ENCODE measurements around the gene CRIP3. TPM values are rescaled to one million over a fixed set of nuclear protein-coding genes. Genes with fewer than 3 reads are reported as not detected.

CRIP3 gene
- total and polyA plus RNA-seq, 10 of the 15 experiments (the other 5 are each of a cell fraction or from before 2014, with no cell fraction given) = 1.5 to 9.2 (median 2.2) TPM

DNA sequence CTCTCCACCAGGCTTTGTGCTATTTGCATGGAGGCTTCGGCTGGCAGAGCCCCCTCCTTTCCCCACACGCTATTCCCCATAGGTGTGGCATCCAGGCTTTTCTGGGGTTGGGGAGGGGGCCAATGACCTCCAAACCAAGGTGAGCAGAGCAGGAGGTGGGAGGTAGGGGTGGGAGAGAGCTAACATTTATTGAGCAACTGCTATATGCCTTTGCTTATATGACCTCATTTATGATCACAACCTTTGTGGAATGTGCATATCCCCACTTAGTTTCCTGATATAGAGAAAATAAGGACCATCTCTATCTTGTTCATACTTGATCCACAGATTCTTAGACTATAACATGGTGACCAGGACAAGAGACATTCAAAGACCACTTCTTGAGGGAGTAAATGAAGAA lies 28.4 kb downstream of the CRIP3 start:
- Histone ChIP-seq H3K27me3 (replicated peaks in 1 of 2; ENCODE audit: control insufficient read depth in 2 of 2, insufficient read depth in 2 of 2, low read length in 1 of 2) (no peaks in the 10 kb centered on the region; a peak in 3 of 4 replicates), H2AFZ (ENCODE audit: control insufficient read depth, low read depth, low read length) (no peak overlapping the region), H3K79me2 (ENCODE audit: control insufficient read depth, insufficient read depth, low read length) (no peaks in the 10 kb centered on the region), H3K4me1 (ENCODE audit: control insufficient read depth, insufficient read depth, low read length) (peaks cover 9% of the 10 kb centered on the region; the same call in 1 of the 2 replicates), H3K4me2 (ENCODE audit: control insufficient read depth, insufficient read depth) (no peak overlapping the region), H3K9ac (ENCODE audit: control insufficient read depth, insufficient read depth, low read length) (no peak overlapping the region), H4K20me1 (ENCODE audit: control insufficient read depth, insufficient read depth) (no peaks in the 10 kb centered on the region), H3K9me3 (replicated peaks; ENCODE audit: control insufficient read depth, insufficient read depth, low read length) (no peaks in the 10 kb centered on the region), H3K27ac (ENCODE audit: control insufficient read depth, insufficient read depth) (no peak overlapping the region), H3K36me3 (ENCODE audit: control insufficient read depth in 2 of 2, insufficient read depth in 2 of 2, low read length in 1 of 2) (no peaks in the 10 kb centered on the region), H3K4me3 (no peak overlapping the region)
- FAIRE-seq (no peak), ATAC-seq (no peak), DNase-seq (ENCODE audit: low read depth, low spot score) (no peak)
- in situ Hi-C loops (cut with MboI) = no loop called here
- SMC1A ChIA-PET (ENCODE audit: uncharacterized antibody, unreplicated experiment) = interaction anchor here (0.6 to 1.5 kb wide), 2 partner anchors 17 to 267 kb away, joined by 3 to 4 read pairs; no protein-coding TSS in a partner anchor
- intact Hi-C loops (cut with micrococcal nuclease; ENCODE audit: unreplicated experiment) = no loop called here
- TF ChIP-seq RCOR1 (conservative IDR thresholded peaks at IDR 0.05; ENCODE audit: low read depth, low read length) (no peak), MTA3 (IDR thresholded peaks at IDR 0.05; ENCODE audit: borderline replicate concordance, low read length) (no peak)
- no TSS peak for BruUV-seq (replicated peaks)
- POLR2A ChIA-PET = no interaction called here
- CTCF ChIA-PET = interaction anchor here (0.7 to 1.5 kb wide), 3 partner anchors 16 to 136 kb away, joined by 3 to 4 read pairs (median 3); no protein-coding TSS in a partner anchor
- 54% methylated on average over 2 of the region's 2 CpGs for WGBS (ENCODE audit: insufficient coverage, insufficient replicate concordance, low lambda C conversion rate, missing lambda C conversion rate)
- RAD21 ChIA-PET (ENCODE audit: unreplicated experiment) = no interaction called here

DNA sequence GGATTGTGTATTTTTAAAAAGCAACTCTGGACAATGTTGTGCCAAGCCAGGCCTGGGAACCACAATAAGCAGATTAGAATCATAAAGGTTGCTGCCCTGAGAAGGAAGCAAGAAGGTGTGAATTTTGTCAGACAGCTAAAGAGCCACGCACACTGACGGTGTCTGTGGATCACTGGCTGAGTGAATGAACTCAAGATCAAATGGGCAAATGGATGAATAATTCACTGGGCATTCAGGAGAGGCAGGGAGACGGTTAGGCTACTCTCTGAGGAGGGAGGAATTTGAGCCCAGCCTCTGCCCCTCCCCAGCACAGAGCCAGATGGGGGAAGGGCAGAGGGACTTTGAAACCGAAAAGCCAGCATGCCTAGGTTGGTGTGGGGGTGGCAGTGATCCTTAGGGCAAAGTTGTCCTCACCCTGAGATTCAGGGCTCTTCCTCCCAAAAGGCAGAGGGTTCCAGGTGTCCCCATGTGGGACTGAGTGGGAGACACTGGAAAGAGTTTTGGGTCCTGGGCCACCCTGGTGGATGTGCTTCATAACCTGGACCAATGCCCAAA lies 30.0 kb downstream of the CRIP3 start:
- Histone ChIP-seq H3K4me1 (ENCODE audit: control insufficient read depth, insufficient read depth, low read length) (peaks cover 9% of the 10 kb centered on the region; the same call in 1 of the 2 replicates), H3K27ac (ENCODE audit: control insufficient read depth, insufficient read depth) (no peak overlapping the region), H3K9me3 (replicated peaks; ENCODE audit: control insufficient read depth, insufficient read depth, low read length) (no peaks in the 10 kb centered on the region), H3K79me2 (ENCODE audit: control insufficient read depth, insufficient read depth, low read length) (no peaks in the 10 kb centered on the region), H3K27me3 (replicated peaks in 1 of 2; ENCODE audit: control insufficient read depth in 2 of 2, insufficient read depth in 2 of 2, low read length in 1 of 2) (no peaks in the 10 kb centered on the region; a peak in 1 of 4 replicates), H4K20me1 (ENCODE audit: control insufficient read depth, insufficient read depth) (no peaks in the 10 kb centered on the region), H2AFZ (ENCODE audit: control insufficient read depth, low read depth, low read length) (no peak overlapping the region), H3K4me2 (ENCODE audit: control insufficient read depth, insufficient read depth) (no peak overlapping the region), H3K9ac (ENCODE audit: control insufficient read depth, insufficient read depth, low read length) (no peak overlapping the region), H3K4me3 (no peak overlapping the region), H3K36me3 (ENCODE audit: control insufficient read depth in 2 of 2, insufficient read depth in 2 of 2, low read length in 1 of 2) (no peaks in the 10 kb centered on the region)
- no peak for DNase-seq (ENCODE audit: low read depth, low spot score)
- no peak for FAIRE-seq
- CTCF ChIA-PET = no interaction called here
- in situ Hi-C loops (cut with MboI) = no loop called here
- no peak for ATAC-seq
- TF ChIP-seq NR2C2 (IDR thresholded peaks at IDR 0.05; ENCODE audit: borderline replicate concordance, control insufficient read depth, insufficient read length, low read depth) (no peak), SPI1 (IDR thresholded peaks at IDR 0.05; ENCODE audit: borderline replicate concordance, insufficient read depth, low read depth, low read length) (no peak), IKZF2 (IDR thresholded peaks at IDR 0.05) (no peak), TAF1 (IDR thresholded peaks at IDR 0.05; ENCODE audit: borderline replicate concordance, low read depth, low read length) (no peak), ASH2L (IDR thresholded peaks at IDR 0.05; ENCODE audit: borderline replicate concordance, low read depth) (no peak), NFYB (IDR thresholded peaks at IDR 0.05; ENCODE audit: insufficient read depth, low read depth, low read length) (no peak), TCF12 (IDR thresholded peaks at IDR 0.05; ENCODE audit: low read depth, low read length) (no peak), PAX8 (IDR thresholded peaks at IDR 0.05) (no peak)
- TF ChIP-seq, protein P1, sequence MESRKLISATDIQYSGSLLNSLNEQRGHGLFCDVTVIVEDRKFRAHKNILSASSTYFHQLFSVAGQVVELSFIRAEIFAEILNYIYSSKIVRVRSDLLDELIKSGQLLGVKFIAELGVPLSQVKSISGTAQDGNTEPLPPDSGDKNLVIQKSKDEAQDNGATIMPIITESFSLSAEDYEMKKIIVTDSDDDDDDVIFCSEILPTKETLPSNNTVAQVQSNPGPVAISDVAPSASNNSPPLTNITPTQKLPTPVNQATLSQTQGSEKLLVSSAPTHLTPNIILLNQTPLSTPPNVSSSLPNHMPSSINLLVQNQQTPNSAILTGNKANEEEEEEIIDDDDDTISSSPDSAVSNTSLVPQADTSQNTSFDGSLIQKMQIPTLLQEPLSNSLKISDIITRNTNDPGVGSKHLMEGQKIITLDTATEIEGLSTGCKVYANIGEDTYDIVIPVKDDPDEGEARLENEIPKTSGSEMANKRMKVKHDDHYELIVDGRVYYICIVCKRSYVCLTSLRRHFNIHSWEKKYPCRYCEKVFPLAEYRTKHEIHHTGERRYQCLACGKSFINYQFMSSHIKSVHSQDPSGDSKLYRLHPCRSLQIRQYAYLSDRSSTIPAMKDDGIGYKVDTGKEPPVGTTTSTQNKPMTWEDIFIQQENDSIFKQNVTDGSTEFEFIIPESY (IDR thresholded peaks at IDR 0.05) = no peak
- intact Hi-C loops (cut with micrococcal nuclease; ENCODE audit: unreplicated experiment) = no loop called here
- SMC1A ChIA-PET (ENCODE audit: uncharacterized antibody, unreplicated experiment) = interaction anchor here (0.7 kb wide), 1 partner anchor 35 kb away, joined by 3 read pairs; no protein-coding TSS in a partner anchor
- POLR2A ChIA-PET = no interaction called here
- RAD21 ChIA-PET (ENCODE audit: unreplicated experiment) = interaction anchor here (0.6 to 1.1 kb wide), 4 partner anchors 30 to 56 kb away, joined by 3 to 4 read pairs (median 3); partner anchors contain the start of gene CRIP3
- 48% methylated on average over 4 of the region's 4 CpGs for WGBS (ENCODE audit: insufficient coverage, insufficient replicate concordance, low lambda C conversion rate, missing lambda C conversion rate)
- no TSS peak for BruUV-seq (replicated peaks)
